Hepatocyte (in vitro differentiated cells): Measurements from ENCODE around the gene ZNF330.

ENCODE experiments used
- CTCF ChIP-seq: fragments of 200-600 bp; sonication (generic); IDR thresholded peaks from 2 replicates; pipeline ENCODE4 v1.5.1; 2016; ENCODE audit warnings: antibody characterized with exemption, mild to moderate bottlenecking; ENCODE audit not compliant: poor library complexity
- EZH2 ChIP-seq: fragments of 200-600 bp; sonication (generic); IDR thresholded peaks from 2 replicates; pipeline ENCODE4 v1.6.1; 2016; ENCODE audit warnings: antibody characterized with exemption, mild to moderate bottlenecking, borderline replicate concordance
- EZH2phosphoT487 ChIP-seq: fragments of 200-600 bp; sonication (generic); IDR thresholded peaks from one replicate; pipeline ENCODE4 v1.6.1; 2018; ENCODE audit warnings: antibody characterized with exemption, mild to moderate bottlenecking, low read depth, moderate library complexity; ENCODE audit not compliant: unreplicated experiment, severe bottlenecking

- TF ChIP-seq CTCF, result no peak
- no peak for TF ChIP-seq EZH2
- TF ChIP-seq EZH2phosphoT487, result no peak
These were observed 21.3 kb downstream of the ZNF330 start for GRCh38 chr4:141241986-141242385.
